B cell (primary cell): ENCODE measurements around the gene ATXN7L3. TPM values are rescaled to one million over a fixed set of nuclear protein-coding genes. Genes with fewer than 3 reads are reported as not detected.
A peak's percentile ranks its signal among the peaks of the same experiment; 100 is the strongest.

Experiments used
- ATAC-seq: fragments of 200-7000 bp; cut with Tn5 transposase; one replicate; pipeline ENCODE4 v1.10.0; 2021; ENCODE audit warnings: low read depth, mild to moderate bottlenecking, moderate number of reproducible peaks, moderate library complexity
- CTCF ChIA-PET: fragments of 350-600 bp; sonication (Branson Sonifier 250); formaldehyde crosslinking; loops from one replicate; lab custom pipeline; 2021; ENCODE audit warnings: antibody characterized with exemption, inconsistent platforms; lab: Charles Lee
- POLR2A ChIA-PET: fragments of 350-600 bp; sonication (Branson Sonifier 250); formaldehyde crosslinking; loops from one replicate; lab custom pipeline; 2021; ENCODE audit warnings: antibody characterized with exemption; lab: Charles Lee
- DNase-seq: peaks from one replicate; pipeline ENCODE4 v3.0.0; 2013
- H2AFZ ChIP-seq: 2 replicates; pipeline ENCODE4 v1.6.1; 2012; ENCODE audit warnings: mild to moderate bottlenecking, low read depth, low read length; ENCODE audit not compliant: insufficient read depth, poor library complexity, severe bottlenecking
- H3K27ac ChIP-seq, 2 donors: 1 replicate in 1 of 2; 2 replicates in 1 of 2; pipeline ENCODE4 v1.5.1; 2012 to 2013; ENCODE audit warnings: low read length in 2 of 2, mild to moderate bottlenecking in 2 of 2, moderate library complexity in 1 of 2
- H3K27me3 ChIP-seq, 4 experiments: fragments of 200-600 bp in 1 of 4; sonication (generic) in 1 of 4; replicated peaks in 1 of 4; 1 replicate in 2 of 4; 2 replicates in 2 of 4; pipeline versions ENCODE4 v1.6.1 to v1.7.0; 2013 to 2016; ENCODE audit warnings: low read length in 3 of 4, mild to moderate bottlenecking in 2 of 4, mixed read lengths in 1 of 4, moderate library complexity in 1 of 4; ENCODE audit not compliant: insufficient read depth in 4 of 4, control insufficient read depth in 3 of 4; ENCODE audit errors: control extremely low read depth in 1 of 4
- H3K36me3 ChIP-seq, 2 experiments: replicated peaks in 1 of 2; 1 replicate in 1 of 2; 2 replicates in 1 of 2; pipeline versions ENCODE4 v1.6.1 to v1.7.1; 2013; ENCODE audit warnings: low read length in 1 of 2; ENCODE audit not compliant: insufficient read depth in 2 of 2, control insufficient read depth in 1 of 2; ENCODE audit errors: control extremely low read depth in 1 of 2, extremely low read depth in 1 of 2
- H3K4me1 ChIP-seq, 2 donors: fragments of 200-600 bp in 1 of 2; sonication (generic) in 1 of 2; 1 replicate in 1 of 2; 2 replicates in 1 of 2; pipeline versions ENCODE4 v1.5.1 to v1.6.1; 2013 to 2017; ENCODE audit warnings: low read length in 2 of 2; ENCODE audit not compliant: control insufficient read depth in 2 of 2, insufficient read depth in 2 of 2
- H3K4me2 ChIP-seq: replicated peaks from 2 replicates; pipeline ENCODE3; 2012; ENCODE audit warnings: mild to moderate bottlenecking, low read depth, low read length; ENCODE audit not compliant: poor library complexity, severe bottlenecking
- H3K4me3 ChIP-seq, 5 experiments: fragments of 200-600 bp in 1 of 5; sonication (generic) in 1 of 5; 1 replicate in 3 of 5; 2 replicates in 2 of 5; pipeline versions ENCODE4 v1.5.1 to v1.7.0; 2011 to 2016; ENCODE audit warnings: low read length in 4 of 5, mild to moderate bottlenecking in 4 of 5, low read depth in 2 of 5, control low read depth in 1 of 5, moderate library complexity in 1 of 5; ENCODE audit not compliant: insufficient read depth in 1 of 5; ENCODE audit errors: control extremely low read depth in 1 of 5, extremely low read depth in 1 of 5
- H3K79me2 ChIP-seq: fragments of 200-600 bp; sonication (generic); one replicate; pipeline ENCODE4 v1.6.0; 2016; ENCODE audit warnings: low read length; ENCODE audit not compliant: control insufficient read depth, insufficient read depth
- H3K9ac ChIP-seq: fragments of 200-600 bp; sonication (generic); 2 replicates; pipeline ENCODE4 v1.6.1; 2017; ENCODE audit warnings: mild to moderate bottlenecking, low read length, moderate library complexity
- H3K9me3 ChIP-seq, 3 donors: one replicate each; pipeline versions ENCODE4 v1.6.1 to v1.7.1; 2013; ENCODE audit warnings: low read length in 2 of 3; ENCODE audit not compliant: control insufficient read depth in 2 of 3, insufficient read depth in 1 of 3; ENCODE audit errors: control extremely low read depth in 1 of 3
- H4K20me1 ChIP-seq: 2 replicates; pipeline ENCODE4 v1.6.0; 2012; ENCODE audit warnings: mild to moderate bottlenecking, low read length; ENCODE audit not compliant: insufficient read depth, control insufficient read depth, poor library complexity, severe bottlenecking
- H3K27ac Mint-ChIP-seq: one replicate; pipeline ENCODE4 v1.8.0; 2021; ENCODE audit warnings: mixed read lengths
- H3K27me3 Mint-ChIP-seq: one replicate; pipeline ENCODE4 v1.8.0; 2021; ENCODE audit warnings: mixed read lengths
- H3K4me1 Mint-ChIP-seq: one replicate; pipeline ENCODE4 v1.8.0; 2021; ENCODE audit warnings: mixed read lengths
- H3K4me3 Mint-ChIP-seq: one replicate; pipeline ENCODE4 v1.8.0; 2021; ENCODE audit warnings: mixed read lengths
- H3K9me3 Mint-ChIP-seq: one replicate; pipeline ENCODE4 v1.8.0; 2022; ENCODE audit warnings: mixed read lengths; ENCODE audit not compliant: insufficient read depth
- CTCF ChIP-seq: fragments of 200-600 bp; IDR thresholded peaks from one replicate; pipeline ENCODE4 v1.8.0; 2022; ENCODE audit warnings: antibody characterized with exemption, mild to moderate bottlenecking
- EZH2 ChIP-seq: IDR thresholded peaks from 2 replicates; pipeline ENCODE4 v1.6.1; 2012; ENCODE audit warnings: borderline replicate concordance, low read depth, mild to moderate bottlenecking, moderate library complexity, low read length; ENCODE audit not compliant: insufficient read depth, poor library complexity, severe bottlenecking
- WGBS: methylation state at CpG from one replicate; pipeline ENCODE4 v1.1.5; 2013; ENCODE audit warnings: missing lambda C conversion rate; ENCODE audit not compliant: insufficient coverage; 5-methylcytosine and 5-hydroxymethylcytosine counted together
- intact Hi-C: fragments of 100-400 bp; cut with micrococcal nuclease; formaldehyde crosslinking; loops from one replicate; pipeline ENCODE4 v1.10.0; 2022
- polyA plus RNA-seq: library from polyadenylated mRNA; depleted of rRNA; stranded (reverse); fragments of >200 nt; gene quantifications from 2 replicates; pipeline ENCODE4 v1.2.3, GENCODE V29; 2012
- total RNA-seq, 2 donors: library from RNA; stranded (reverse); fragments of 120-200 nt in 1 of 2; gene quantifications; 1 replicate in 1 of 2; 2 replicates in 1 of 2; pipeline versions ENCODE4 v1.2.3 to v1.2.4, GENCODE V29; 2013 to 2022

ATXN7L3 gene
- total and polyA plus RNA-seq, 2 donors (not counting 1 experiment from before 2014, with no cell fraction given): 63.6 to 107 TPM

DNA sequence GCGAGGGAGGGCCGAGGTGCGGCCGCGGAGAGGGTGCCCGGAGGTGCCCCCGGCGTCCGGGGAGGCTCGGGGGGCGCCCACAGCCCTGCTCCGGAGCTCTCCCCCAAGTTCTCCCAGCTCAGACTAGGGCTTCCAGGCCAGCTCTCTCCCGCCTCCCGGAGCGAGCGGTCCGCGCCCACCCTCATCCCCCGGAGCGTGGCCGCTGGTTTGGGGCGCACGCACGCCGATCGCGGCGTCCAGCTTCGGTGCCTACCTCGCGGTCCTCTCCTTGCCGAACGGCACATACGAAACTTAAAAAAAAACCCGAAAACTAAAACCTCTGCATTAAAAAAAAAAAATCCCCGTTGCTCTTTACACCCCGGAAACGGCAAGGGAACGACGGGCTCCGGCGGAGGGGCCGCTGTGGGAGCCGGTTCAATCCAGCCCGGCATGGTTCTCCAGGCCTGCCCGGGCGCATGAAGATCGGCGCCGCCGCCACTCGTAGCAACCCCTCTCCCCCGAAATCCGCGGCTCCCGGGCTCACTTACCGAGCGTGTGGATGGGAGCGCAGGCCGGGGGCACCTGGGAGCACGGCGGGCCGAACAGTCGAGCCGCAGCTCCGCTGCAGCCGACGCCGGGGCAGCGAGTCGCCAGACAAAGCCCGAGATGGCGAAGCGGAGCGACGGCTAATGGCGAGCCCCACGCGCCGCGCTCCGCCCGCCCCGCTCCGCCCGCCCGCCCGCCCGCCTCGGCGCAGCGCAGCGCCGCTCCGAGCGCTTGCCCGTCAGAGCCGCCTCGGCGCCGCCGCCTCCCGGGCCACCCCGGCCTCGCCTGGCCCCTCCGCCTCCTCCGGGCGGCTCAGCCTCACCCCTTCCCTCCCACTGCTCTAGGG, 20.8 kb upstream of the ATXN7L3 start:
- CTCF ChIA-PET: interaction anchor here (1.0 to 5.5 kb wide), 17 partner anchors 9 to 137 kb away, joined by 3 to 62 read pairs (median 8); partner anchors contain the start of genes GRN, HDAC5, HROB and SLC25A39
- H3K36me3 ChIP-seq: peaks cover 0 to 6% of the 10 kb centered on the region in 2 experiments
- DNase-seq (peak; percentile 83), ATAC-seq (peak; percentile 4)
- H3K27me3 ChIP-seq: no peaks in the 10 kb centered on the region
- Mint-ChIP-seq H3K9me3 (no peaks in the 10 kb centered on the region), H3K27me3 (no peaks in the 10 kb centered on the region), H3K4me1 (peaks cover 37% of the 10 kb centered on the region), H3K4me3 (peak overlapping the region; percentile 92), H3K27ac (peak overlapping the region; percentile 97)
- H3K9me3 ChIP-seq: no peaks in the 10 kb centered on the region
- peak overlapping the region; percentile 84 to 87 for H3K27ac ChIP-seq
- intact Hi-C loops: loop anchor here (1.0 kb wide), 1 partner anchor 104 kb away; the partner anchor contains the start of gene SLC25A39
- peak overlapping the region; percentile 74 for H2AFZ ChIP-seq
- H3K4me3 ChIP-seq: peak overlapping the region; percentile 55 to 91 (median 87)
- POLR2A ChIA-PET: interaction anchor here (0.6 to 7.8 kb wide), 20 partner anchors 10 to 1568 kb away, joined by 3 to 100 read pairs (median 8); partner anchors contain the start of genes ATXN7L3, GRN, HDAC5 and SLC25A39
- peak; percentile 7 for TF ChIP-seq CTCF
- no peak for TF ChIP-seq EZH2
- peak overlapping the region; percentile 92 for H3K4me2 ChIP-seq
- peaks cover 36% of the 10 kb centered on the region for H3K79me2 ChIP-seq
- peaks cover 33% of the 10 kb centered on the region in 2 donors for H3K4me1 ChIP-seq
- WGBS: under 1% methylated on average over 102 of the region's 108 CpGs
- H3K9ac ChIP-seq: peak overlapping the region; percentile 82
- no peaks in the 10 kb centered on the region for H4K20me1 ChIP-seq
